COLO668 (cell line): ENCODE results near the gene IL20RA.

Experiments
- DNase-seq: peaks from one replicate; lab custom pipeline; 2025; ENCODE audit not compliant: unreplicated experiment; lab: John Stamatoyannopoulos, UW

The IL20RA gene

DNA sequence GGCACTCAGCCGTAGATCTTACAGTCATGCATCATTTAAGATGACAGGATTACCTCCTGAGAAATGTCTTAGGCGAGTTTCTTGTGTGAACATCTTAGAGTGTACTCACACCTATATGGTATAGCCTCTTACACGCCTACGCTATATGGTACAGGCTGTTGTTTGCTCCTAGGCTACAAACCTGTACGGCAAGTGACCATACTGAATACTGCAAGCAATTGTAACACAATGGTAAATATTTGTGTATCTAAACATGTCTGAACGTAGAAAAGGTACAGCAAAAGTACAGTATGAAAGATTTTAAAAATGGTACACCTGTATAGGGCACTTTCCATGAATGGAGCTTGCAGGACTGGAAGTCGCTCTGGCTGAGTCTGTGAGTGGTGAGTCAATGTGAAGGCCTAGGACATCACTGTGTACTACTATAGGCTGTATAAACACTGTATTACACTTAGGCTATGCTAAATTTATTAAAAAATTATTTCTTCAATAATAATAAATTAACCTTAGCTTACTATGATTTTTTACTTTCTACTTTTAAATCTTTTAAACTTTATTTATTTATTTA is 541 bp upstream of the IL20RA start:
- DNase-seq, result no peak

DNA sequence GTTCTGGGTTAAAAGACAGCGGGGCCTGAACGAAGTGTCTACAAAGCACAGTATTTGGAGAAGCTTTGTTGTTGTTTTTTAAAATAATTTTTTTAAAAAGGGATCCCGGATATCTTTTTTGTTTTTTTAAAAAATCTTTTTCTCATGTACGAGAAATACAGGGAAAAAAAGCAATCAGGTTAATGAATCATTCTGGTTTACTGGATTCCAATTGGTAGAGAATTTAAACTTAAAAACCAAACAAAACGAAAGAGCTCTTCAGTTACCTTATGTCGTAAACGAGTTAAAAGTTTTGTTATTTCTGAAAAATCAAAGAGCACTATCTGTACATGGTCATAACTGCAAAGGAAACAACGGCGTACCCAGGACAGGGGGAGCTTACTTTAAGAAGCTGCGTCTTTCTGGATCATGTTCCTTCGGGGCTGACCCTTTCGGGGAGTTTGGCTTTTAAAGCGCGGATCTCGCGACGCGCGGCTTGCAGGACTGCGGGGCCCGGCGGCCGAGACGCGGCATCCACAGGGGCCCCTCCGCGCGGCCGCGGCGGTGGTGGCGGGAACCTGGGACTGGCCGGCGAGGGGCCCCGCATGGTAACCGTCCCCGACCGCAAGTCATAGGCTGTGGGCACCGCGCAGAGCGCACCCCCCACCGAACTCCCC is 927 bp downstream of the IL20RA start:
- peak; percentile 67 for DNase-seq

DNA sequence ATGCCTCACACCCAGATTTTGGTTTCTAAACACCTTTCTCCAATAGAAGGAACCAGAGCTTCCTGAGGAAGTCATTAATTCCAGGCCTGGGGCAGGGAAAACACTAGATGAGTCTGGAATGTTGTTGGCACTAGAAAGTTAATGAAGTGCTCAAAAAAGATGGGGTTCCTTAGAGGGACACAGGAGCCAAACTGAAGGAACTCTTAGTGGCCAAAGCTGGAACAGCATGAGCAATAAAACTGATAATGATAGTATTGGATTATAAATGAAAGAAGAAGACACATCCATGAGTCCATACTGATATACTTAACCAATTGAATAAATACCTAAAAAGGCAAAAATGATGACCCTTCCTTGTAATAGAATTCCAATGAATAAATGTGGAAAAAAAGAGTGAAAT is 4.4 kb downstream of the IL20RA start:
- no peak for DNase-seq

DNA sequence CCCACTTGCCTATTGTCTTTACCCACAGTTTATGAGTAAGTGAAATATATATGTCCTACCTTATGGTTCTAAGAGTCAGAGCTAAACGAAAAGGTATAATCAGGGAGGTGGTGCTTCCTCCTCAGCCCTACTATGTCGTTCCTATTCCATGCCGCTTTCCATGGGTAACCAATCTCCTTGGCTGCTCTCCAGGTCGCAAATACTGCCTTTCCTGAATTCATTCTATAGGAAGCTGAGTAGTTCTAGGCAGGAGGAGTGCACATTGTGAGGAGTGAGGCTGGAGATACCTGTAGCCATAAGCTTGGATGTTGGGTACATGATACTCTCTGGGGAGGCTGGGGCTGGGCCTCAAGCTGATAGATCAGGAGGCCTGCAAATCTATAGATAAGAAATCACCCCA is 5.8 kb downstream of the IL20RA start:
- DNase-seq, result no peak

DNA sequence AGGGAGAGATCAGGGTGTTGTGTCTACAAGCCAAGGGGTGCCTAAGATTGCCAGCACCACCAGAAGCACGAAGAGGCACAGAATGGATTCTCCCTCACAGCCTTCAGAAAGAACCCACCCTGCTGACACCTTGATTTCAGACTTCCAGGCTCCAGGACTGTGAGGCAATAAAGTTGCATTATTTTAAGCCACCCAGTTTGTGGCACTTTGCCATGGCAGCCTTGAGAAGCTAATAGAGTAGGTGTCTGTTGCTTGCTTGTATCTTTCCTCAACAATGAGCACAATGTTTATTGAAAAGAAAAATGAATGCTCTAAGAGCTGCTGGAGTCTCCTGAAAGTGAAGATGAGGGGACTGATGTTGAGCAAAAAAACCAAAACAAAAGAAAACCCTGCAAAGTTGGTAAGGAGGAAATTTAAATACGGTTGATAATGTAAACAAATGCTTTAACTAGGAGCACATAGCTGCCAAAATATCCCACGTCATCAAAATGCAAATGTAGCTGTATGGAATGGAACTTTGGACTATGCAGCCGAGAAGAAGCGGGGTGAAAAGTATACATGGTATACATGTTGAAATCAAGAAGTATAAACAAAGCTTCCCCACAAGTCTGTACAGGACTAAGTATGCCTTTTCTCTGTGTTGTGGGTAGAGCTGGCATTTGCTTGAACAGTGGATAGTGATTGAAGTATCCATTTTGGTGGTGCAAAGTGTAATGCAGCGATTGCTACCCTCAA is 8.0 kb downstream of the IL20RA start:
- DNase-seq, result no peak

DNA sequence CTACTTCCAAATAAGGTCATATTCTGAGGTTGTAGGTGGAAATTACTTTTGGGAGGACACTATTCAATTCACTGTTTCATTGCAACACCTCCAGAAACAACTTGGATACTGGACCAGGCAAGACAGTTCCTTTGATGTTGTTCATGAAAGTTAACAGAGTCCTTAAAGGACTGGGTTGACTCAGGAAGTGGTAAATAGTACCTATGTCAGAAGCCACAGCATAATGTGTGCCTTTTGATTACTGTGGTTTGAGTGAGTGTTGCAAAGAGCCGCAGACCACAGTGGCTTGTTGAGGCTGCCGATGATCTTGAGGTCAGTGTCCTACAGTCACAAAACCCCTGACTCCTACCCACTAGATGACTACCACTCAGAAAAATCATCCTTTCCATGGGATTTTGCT is 10.9 kb downstream of the IL20RA start:
- no peak for DNase-seq

DNA sequence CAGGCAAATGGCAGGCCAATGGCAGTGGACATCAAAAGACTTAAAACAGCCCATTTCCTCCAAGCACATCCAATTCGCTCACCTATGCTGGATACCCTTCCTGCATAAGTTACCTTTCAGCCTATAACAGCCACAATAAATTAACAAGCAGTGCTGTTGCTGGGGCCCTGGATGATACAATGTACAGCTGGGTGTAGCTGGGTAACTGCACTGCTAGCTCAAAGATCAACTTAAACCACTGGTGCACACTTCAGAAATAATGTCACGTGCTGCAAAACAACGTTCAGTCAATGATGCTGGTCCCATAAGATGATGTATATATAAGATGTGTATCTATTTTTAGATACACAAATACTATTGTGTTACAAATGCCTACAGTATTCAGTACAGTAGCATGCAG is 13.6 kb downstream of the IL20RA start:
- no peak for DNase-seq

DNA sequence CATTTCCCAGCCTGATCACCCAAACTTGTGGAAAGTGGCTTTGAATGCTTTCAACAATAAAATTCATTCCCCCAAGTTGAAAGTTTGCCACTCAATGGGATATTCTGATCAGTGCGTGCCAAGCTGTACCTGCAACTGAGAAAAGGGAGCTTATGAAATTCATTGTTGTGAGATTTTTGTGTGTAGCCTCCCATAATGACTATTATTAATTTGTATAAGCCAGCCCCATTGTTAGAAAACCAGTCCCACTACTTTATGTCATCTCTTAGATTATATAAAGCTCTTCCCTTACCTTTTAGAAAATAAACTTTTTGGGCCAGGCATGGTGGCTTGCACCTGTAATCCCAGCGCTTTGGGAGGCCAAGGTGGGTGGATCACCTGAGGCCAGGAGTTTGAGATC is 15.9 kb downstream of the IL20RA start:
- DNase-seq, result no peak

DNA sequence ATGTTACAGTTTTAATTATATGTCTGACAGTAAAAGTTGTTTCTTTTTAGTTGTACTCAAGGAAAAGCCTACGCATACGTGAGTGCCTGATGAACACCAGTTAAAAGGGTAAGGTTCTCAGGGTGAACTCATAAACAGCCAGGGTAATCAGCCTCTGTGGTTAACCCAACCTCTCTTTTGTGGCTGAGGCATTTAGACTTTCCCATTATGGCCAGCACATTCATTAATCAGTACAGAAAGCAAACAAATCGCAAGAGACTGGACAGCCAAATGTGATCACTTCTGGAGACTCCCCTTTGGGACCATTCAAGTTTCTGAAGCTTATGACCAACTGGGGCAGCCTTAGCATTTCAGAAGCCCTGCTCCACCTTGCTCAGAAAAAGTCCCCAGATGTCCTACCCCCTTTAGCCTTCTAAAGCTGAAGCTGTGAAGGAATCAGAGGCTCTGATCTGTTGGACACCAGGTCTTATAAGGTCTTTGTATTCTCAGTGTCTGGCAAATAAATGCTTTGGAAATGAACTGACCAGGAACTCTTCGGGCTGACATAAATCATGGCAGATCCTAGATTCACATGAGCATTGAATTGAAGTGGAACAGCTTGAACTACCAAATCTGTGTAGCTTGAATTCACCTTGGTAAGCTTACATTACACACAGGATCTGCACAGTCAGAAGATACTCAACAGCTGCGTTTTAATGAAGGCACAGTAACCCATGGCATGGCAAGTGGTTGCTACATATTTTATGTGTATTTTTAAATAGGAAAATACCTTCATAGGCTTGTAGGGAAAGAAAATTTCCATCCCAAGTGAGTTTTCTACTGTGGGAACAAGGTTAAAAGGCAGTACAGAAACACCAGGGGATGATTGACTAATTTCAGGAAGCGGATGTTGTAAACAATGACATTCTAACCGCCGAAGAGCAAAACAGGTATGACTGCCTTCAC is 18.7 kb downstream of the IL20RA start:
- no peak for DNase-seq

DNA sequence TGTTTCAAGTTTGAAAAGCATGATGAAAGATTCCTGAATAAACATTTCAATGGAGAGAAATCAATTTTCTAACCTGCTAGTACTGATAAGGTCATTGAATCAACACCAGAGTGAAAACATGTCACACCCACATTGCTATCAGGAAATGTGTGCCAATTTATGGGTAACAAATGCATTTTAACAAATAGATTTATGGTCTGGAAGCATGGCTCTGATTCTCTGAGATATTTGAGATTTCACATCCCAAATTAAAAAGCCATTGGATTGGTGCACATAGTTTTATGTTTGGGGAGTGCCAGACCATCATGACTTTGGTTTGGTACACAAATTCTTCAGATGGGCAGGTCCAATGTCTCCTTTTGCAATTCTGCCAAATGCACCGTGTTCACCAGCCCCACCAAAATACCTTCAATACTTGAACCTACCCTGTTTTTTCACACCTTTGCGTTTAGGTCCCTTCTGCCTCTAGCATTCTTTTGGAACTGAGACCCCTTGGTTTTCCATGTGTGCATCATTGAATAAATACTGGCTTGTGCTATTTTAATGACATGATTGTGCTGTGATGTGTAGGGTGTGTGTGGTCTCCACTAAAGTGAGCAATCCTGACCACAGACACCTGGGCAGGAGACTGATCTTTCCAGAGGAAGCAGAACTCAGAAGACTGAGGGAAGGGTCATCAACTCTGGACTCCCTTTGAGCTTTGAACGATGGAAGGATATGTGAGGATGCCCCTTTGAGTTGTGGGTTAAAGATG is 20.4 kb downstream of the IL20RA start:
- DNase-seq, result no peak

DNA sequence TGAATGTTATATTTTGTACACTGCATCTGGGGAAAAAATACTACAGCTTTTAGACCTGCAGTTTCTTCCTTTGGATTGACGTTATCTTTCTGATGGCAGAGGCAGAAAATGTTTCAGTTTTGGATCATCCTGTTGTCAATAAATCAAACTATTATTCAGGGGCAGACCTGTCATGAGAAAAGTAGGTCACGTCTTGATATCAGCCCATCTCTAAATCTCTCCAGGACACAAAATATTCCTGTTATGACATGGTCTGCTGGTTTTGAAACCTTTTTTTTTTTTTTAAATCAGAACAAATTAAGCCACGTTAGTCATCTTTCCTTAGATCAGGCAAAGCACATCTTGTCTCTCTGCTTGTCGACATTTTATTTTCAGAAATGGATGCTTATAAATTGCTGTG is 24.0 kb downstream of the IL20RA start:
- DNase-seq, result no peak

DNA sequence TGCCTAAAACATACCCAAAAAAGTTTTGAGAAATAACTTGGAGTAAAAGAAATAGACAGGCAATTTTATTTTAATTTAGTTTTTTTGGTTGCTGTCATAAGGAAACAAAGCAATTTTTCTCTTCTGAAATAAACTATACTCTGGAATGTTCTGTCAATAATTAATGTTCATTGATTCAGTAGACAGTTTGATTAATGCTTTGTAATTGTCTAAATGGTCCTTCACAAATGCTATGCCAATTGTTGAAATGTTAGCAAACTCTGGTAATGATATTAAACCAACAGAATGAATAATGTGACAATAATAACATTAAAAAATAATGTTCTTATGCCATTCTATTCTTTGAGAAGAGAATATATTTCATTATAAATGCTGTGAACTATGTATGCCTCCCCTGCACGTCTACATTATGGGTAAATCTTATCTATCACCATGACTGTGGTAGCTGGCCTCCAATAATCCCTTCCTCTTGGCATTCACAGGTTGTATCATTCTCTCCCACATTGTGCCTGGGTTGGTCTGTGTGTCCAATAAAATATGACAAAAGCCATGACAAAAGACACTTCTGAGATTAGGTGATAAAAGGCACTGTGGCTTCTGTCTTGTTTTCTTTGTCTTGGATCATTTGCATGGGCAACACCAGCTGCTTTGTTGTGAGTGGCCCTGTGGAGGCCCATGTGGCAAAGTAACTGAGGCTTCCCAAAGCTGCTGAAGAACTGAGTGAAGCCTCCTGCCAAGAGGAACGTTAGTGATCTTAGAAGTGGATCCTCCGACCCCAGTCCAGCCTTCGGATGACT is 25.1 kb downstream of the IL20RA start:
- no peak for DNase-seq

DNA sequence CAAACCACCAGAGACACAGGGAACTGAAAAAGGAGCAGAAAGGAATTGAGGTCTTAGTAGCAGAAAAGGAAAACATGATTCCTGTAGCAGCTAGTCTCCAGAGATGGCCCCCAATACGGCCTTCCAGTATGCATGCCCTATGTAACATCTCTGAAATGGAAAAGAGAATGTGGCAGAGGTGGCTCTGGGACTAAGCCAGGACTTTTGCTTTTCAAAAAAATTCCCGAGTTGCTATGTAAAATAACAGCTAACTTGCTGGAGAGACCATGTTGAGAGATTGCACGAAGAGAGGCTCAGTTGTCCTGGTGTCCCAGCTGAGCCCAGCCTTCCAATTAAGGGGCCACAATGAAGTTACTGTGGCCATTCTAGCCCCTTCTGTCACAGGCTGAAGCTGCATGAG is 27.7 kb downstream of the IL20RA start:
- DNase-seq, result no peak

DNA sequence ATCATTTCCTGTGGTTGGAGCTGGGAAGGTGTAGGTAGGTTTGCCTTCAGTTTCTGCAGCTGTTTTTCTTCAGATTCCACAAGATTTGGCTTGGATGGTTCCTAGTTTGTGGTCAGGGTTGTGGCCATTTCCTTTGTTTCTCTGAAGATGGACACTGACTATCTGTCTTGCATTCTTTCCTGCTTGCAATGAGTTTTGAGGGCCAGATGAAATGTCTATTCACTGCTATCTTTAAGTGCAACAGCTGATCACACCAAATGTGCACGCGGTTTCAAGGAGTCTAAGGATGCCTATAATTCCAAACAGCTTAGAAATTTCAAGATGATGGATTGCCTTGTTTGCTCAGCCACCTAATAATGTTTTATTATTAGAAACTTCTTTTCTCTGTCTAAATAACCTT is 28.4 kb downstream of the IL20RA start:
- DNase-seq, result no peak

DNA sequence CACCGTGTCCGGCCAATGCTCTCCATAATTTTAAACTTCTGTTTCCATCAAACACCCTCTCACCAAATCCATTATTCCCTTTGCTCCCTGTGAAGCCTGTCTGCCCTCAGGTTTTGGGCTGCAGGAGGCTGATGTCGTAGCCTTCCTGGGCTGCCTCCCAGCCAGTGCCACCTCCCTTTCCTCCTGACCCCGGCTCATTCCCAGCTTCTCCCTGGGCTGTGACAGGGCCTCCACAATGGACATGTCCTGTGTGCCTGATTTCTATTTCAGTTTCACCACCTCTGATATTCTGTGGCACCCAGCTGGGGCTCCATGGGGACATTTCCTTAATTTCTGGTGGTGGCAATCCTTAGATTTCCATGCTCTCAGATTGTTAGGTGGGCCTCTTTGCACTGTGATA is 28.8 kb downstream of the IL20RA start:
- DNase-seq, result no peak

DNA sequence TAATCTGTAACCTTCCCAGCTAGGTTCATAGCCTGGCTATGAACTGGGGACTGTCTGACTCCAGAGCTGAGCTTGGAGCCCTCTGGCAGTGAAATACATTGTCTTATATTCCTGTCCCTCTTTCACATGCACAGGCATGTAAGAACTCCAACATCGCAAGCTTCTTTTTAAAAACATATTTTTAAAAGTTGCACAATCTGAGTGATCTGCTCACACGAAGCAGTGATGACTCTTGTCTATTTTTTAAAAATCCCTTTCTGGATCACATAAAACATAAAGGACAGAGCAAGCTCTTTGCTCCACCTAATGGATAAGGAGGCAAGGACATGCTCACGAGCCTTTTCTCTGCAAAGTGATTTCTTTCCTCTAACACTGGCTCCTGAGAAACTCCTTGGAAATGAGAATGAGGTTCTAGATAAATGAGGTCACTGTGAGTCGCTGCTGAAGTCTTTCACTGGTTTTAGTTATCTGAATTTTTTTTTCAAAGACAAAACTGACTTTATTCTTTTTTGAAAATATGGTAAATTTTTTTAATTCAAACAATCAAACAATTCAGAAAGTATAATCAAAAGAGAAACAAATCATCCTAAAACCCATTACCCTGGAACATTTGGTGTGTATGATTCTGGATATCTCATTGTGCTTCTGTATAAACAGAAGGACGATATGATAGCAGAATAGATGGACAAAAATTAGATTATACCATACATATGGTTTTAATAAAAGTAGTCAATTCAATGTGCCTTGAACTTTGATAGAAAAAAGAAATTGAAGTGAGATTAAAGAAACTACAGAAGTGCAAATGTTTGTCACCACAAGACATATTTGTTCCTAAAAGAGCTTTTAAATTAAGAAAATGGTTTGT is 30.8 kb downstream of the IL20RA start:
- no peak for DNase-seq

DNA sequence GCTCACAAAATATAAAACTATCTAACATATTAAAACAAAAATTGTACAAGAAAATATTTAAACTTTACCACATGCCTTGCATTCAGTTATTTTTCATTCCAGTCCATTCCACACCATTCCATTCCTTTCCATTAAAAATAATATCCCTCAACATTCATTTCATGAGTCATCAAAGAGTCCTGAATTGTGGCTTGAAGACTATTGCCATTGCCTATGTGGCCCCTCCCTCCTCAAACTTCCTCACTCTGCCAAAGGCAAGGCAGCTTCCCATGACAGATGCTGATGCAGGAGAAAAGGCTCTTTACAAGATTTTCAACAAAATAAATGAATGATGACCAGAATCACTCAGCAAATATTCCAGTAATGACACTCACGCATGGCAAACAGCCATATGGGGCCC is 31.7 kb downstream of the IL20RA start:
- DNase-seq, result no peak

DNA sequence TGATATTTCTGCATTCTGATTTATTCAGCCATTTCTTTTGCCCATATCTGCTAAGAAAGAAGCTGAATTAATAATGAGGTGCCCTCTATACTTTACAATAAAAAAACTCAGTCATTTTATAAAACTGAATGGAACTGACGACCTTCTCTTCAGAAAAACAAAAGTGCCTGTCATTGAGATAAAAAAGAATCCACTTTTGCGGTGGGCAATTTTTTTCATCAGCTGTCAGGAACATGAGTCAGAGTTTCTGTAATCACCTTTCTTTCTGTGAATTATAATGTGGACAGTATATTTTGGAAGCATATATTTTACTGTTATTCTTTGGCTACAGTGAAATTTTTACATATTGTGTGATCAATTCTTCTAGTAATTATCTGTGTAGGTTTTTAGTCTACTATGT is 33.4 kb downstream of the IL20RA start:
- DNase-seq, result no peak

DNA sequence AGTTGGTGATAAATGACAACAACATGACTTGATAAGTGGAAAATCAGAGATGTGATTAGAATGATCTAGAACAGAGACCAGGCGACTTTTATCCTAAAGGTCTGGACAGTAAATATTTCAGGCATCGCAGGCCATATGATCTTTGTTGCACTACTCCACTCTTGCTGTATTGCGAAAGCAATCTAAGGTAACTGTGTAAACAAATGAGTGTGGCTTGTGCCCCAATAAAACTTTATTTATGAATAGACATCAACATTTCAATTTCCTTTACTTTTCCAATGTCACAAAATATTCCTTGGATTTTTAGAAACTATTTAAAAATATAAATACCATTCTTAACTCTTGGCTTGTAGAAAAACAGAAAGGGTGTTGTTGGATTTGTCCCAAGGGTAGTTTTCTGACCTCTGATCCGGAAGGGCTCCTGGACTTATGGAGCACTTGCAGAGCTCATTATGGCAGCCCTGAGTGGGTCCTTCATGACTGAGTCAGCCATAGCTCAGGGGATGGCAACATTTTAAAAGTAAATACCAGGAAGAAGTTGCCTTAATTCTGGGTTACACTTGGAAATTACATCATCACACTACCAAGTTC is 34.5 kb downstream of the IL20RA start:
- no peak for DNase-seq
